Fibroblast of lung (primary cell): ENCODE data around the gene TANC1. TPM values are rescaled to one million over a fixed set of nuclear protein-coding genes. Genes with fewer than 3 reads are reported as not detected.
A peak's percentile ranks its signal among the peaks of the same experiment; 100 is the strongest.

Experiments
- DNase-seq, 2 donors: peaks; one replicate each; pipeline versions ENCODE4 v3.0.0 to v3.0.0-alpha.2; 2010; ENCODE audit warnings: low read depth in 2 of 2
- H2AFZ ChIP-seq: 2 replicates; pipeline ENCODE4 v1.5.1; 2012; ENCODE audit warnings: low read length, control low read depth, inconsistent platforms
- H3K27ac ChIP-seq: 2 replicates; pipeline ENCODE4 v1.5.1; 2011; ENCODE audit warnings: low read length, control low read depth; ENCODE audit not compliant: insufficient read depth
- H3K27me3 ChIP-seq: 2 replicates; pipeline ENCODE4 v1.5.1; 2011; ENCODE audit warnings: mild to moderate bottlenecking, low read length; ENCODE audit not compliant: control insufficient read depth, insufficient read depth
- H3K36me3 ChIP-seq: 2 replicates; pipeline ENCODE4 v1.5.1; 2011; ENCODE audit warnings: low read length; ENCODE audit not compliant: control insufficient read depth, insufficient read depth
- H3K4me1 ChIP-seq: 2 replicates; pipeline ENCODE4 v1.5.1; 2011; ENCODE audit warnings: low read length; ENCODE audit not compliant: control insufficient read depth, insufficient read depth; ENCODE audit errors: extremely low read depth
- H3K4me2 ChIP-seq: 2 replicates; pipeline ENCODE4 v1.5.1; 2011; ENCODE audit warnings: low read length, control low read depth; ENCODE audit not compliant: insufficient read depth; ENCODE audit errors: extremely low read depth
- H3K4me3 ChIP-seq, 4 experiments: fragments of 200-600 bp in 1 of 4; sonication (generic) in 1 of 4; replicated peaks in 1 of 4; 2 replicates each; pipeline ENCODE4 v1.5.1; 2011 to 2016; ENCODE audit warnings: low read length in 4 of 4, low read depth in 3 of 4, mild to moderate bottlenecking in 3 of 4, control low read depth in 2 of 4, inconsistent platforms in 1 of 4, mixed read lengths in 1 of 4; ENCODE audit not compliant: insufficient read depth in 1 of 4; ENCODE audit errors: control extremely low read depth in 1 of 4
- H3K79me2 ChIP-seq: 2 replicates; pipeline ENCODE4 v1.5.1; 2012; ENCODE audit warnings: mild to moderate bottlenecking, low read length, inconsistent platforms; ENCODE audit not compliant: control insufficient read depth, insufficient read depth
- H3K9ac ChIP-seq: 2 replicates; pipeline ENCODE4 v1.5.1; 2011; ENCODE audit warnings: mild to moderate bottlenecking, low read length, control low read depth; ENCODE audit not compliant: insufficient read depth
- H3K9me3 ChIP-seq: 2 replicates; pipeline ENCODE4 v1.5.1; 2012; ENCODE audit warnings: low read depth, low read length; ENCODE audit not compliant: control insufficient read depth, insufficient read depth
- H4K20me1 ChIP-seq: 2 replicates; pipeline ENCODE4 v1.5.1; 2011; ENCODE audit warnings: low read length; ENCODE audit not compliant: control insufficient read depth, insufficient read depth; ENCODE audit errors: extremely low read depth
- EZH2 ChIP-seq: IDR thresholded peaks from 2 replicates; pipeline ENCODE4 v1.5.1; 2012; ENCODE audit warnings: low read length, control low read depth, mild to moderate bottlenecking; ENCODE audit errors: missing control alignments
- polyA plus RNA-seq, 2 donors: library from polyadenylated mRNA; depleted of rRNA in 1 of 2; stranded (reverse) in 1 of 2; unstranded in 1 of 2; fragments of >200 nt; gene quantifications; 2 replicates each; pipeline ENCODE4 v1.2.1, GENCODE V29; 2011 to 2012; ENCODE audit warnings: missing spikeins in 1 of 2
- total RNA-seq: library from RNA; depleted of rRNA; stranded (reverse); fragments of >200 nt; gene quantifications from 2 replicates; pipeline ENCODE4 v1.2.1, GENCODE V29; 2014
- TF ChIP-seq, protein P1 (sequence below), 2 donors: IDR thresholded peaks in 1 of 2; conservative IDR thresholded peaks in 1 of 2; 1 replicate in 1 of 2; 2 replicates in 1 of 2; pipeline ENCODE4 v1.5.1; 2011 to 2012; ENCODE audit warnings: low read length in 2 of 2, control low read depth in 1 of 2, inconsistent platforms in 1 of 2, low read depth in 1 of 2, mild to moderate bottlenecking in 1 of 2

Gene TANC1
- total and polyA plus RNA-seq, 2 donors (not counting 1 experiment from before 2014, with no cell fraction given), result 32.7 to 41.9 TPM

DNA sequence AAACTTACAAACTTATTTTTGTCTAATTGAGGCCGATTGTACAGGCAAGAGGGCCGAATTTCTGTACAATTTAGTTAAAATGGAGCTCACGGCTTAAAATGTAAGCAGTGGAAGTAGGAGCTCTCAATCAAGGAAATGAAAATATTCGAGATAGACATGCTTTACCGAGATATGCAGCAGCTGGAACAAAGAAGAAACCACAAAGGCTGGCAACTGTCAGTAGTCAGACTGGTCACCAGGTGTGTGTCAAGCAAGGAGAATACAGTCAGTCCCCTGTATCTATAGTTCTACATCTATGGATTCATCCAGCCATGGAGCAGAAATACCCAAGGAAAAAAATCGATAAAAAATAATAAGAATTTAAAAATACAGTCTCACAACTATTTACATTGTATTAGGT, 195.5 kb downstream of the TANC1 start:
- no peak overlapping the region for H3K27ac ChIP-seq
- no peak overlapping the region for H3K4me3 ChIP-seq
- H3K27me3 ChIP-seq, result no peaks in the 10 kb centered on the region
- H3K36me3 ChIP-seq, result peaks cover 2% of the 10 kb centered on the region
- DNase-seq, result no peak
- TF ChIP-seq EZH2, result no peak
- no peak overlapping the region for H2AFZ ChIP-seq
- H3K4me2 ChIP-seq, result no peak overlapping the region
- H4K20me1 ChIP-seq, result no peaks in the 10 kb centered on the region
- H3K4me1 ChIP-seq, result no peaks in the 10 kb centered on the region
- H3K9me3 ChIP-seq, result no peaks in the 10 kb centered on the region
- H3K9ac ChIP-seq, result no peak overlapping the region
- no peaks in the 10 kb centered on the region for H3K79me2 ChIP-seq

DNA sequence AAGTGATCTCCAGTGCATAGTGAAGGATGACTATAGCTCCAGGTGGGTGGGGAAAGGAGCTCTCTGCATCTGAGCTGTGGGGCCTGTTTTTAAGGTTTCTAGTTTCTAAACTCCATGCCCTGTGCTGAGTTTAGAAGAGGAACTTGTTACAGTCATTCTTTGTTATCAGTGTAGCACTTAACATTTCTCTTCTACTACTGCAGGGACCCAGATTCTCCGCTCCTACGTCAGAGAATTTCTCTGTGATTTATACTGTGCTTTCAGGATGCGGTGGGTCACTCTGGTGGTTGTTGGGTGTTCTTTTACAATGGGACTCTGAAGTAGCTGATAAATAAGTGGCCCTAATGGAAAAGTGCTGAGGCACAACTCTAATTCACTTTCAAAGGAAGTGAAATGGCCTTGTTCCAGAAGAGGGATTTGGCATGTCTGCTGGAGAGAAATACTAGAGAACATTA, 196.0 kb downstream of the TANC1 start:
- H3K4me2 ChIP-seq, result no peak overlapping the region
- H3K9me3 ChIP-seq, result no peaks in the 10 kb centered on the region
- H4K20me1 ChIP-seq, result no peaks in the 10 kb centered on the region
- H3K27me3 ChIP-seq, result no peaks in the 10 kb centered on the region
- TF ChIP-seq, protein P1, sequence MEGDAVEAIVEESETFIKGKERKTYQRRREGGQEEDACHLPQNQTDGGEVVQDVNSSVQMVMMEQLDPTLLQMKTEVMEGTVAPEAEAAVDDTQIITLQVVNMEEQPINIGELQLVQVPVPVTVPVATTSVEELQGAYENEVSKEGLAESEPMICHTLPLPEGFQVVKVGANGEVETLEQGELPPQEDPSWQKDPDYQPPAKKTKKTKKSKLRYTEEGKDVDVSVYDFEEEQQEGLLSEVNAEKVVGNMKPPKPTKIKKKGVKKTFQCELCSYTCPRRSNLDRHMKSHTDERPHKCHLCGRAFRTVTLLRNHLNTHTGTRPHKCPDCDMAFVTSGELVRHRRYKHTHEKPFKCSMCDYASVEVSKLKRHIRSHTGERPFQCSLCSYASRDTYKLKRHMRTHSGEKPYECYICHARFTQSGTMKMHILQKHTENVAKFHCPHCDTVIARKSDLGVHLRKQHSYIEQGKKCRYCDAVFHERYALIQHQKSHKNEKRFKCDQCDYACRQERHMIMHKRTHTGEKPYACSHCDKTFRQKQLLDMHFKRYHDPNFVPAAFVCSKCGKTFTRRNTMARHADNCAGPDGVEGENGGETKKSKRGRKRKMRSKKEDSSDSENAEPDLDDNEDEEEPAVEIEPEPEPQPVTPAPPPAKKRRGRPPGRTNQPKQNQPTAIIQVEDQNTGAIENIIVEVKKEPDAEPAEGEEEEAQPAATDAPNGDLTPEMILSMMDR (conservative IDR thresholded peaks at IDR 0.05 in 1 of 2, IDR thresholded peaks at IDR 0.05 in 1 of 2; ENCODE audit: low read depth in 1 of 2, low read length in 2 of 2), result no peak
- TF ChIP-seq EZH2, result no peak
- no peak overlapping the region for H2AFZ ChIP-seq
- peaks cover 2% of the 10 kb centered on the region for H3K36me3 ChIP-seq
- no peaks in the 10 kb centered on the region for H3K79me2 ChIP-seq
- no peak overlapping the region for H3K27ac ChIP-seq
- peak in 1 of 2 donors; percentile 13 for DNase-seq
- H3K4me1 ChIP-seq, result no peaks in the 10 kb centered on the region
- no peak overlapping the region for H3K4me3 ChIP-seq
- H3K9ac ChIP-seq, result no peak overlapping the region

DNA sequence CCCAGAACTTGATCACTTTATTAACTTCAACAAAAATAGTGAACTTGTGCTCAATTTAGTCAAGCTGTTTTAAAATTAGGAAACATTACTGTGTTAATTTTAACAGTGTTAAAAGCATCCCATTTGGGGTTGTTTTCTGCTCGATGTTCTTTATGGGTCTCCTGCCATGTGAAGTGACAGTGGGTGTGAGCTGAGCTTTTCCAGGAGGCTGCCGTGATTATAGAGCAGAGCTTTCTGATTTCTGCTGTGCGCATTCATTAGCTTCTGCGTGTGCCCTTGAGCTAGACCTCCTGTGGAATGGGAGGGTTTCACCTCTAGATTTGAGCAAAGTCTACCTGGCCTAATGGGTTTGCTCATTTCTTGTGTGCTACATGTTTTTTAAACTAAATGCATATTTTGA, 196.6 kb downstream of the TANC1 start:
- Histone ChIP-seq H3K4me2 (no peak overlapping the region), H3K9ac (no peak overlapping the region)

More for the DNA sequence above, 196.6 kb downstream of the TANC1 start:
- no peak for DNase-seq
- Histone ChIP-seq H3K4me3 (no peak overlapping the region), H3K79me2 (no peaks in the 10 kb centered on the region), H3K27ac (no peak overlapping the region), H3K9me3 (no peaks in the 10 kb centered on the region), H3K27me3 (no peaks in the 10 kb centered on the region), H3K4me1 (no peaks in the 10 kb centered on the region), H4K20me1 (no peaks in the 10 kb centered on the region), H2AFZ (no peak overlapping the region), H3K36me3 (peaks cover 2% of the 10 kb centered on the region)
- TF ChIP-seq, protein P1 (conservative IDR thresholded peaks at IDR 0.05 in 1 of 2, IDR thresholded peaks at IDR 0.05 in 1 of 2; ENCODE audit: low read depth in 1 of 2, low read length in 2 of 2), result no peak
- no peak for TF ChIP-seq EZH2
